GM19193 (cell line): Measurements from ENCODE around the gene POLE3.

ENCODE experiments used
- POLR2A ChIP-seq: IDR thresholded peaks from 4 replicates; pipeline ENCODE4 v1.6.1; 2011; ENCODE audit not compliant: insufficient read depth, insufficient read length; ENCODE audit errors: extremely low read depth

Gene POLE3

DNA sequence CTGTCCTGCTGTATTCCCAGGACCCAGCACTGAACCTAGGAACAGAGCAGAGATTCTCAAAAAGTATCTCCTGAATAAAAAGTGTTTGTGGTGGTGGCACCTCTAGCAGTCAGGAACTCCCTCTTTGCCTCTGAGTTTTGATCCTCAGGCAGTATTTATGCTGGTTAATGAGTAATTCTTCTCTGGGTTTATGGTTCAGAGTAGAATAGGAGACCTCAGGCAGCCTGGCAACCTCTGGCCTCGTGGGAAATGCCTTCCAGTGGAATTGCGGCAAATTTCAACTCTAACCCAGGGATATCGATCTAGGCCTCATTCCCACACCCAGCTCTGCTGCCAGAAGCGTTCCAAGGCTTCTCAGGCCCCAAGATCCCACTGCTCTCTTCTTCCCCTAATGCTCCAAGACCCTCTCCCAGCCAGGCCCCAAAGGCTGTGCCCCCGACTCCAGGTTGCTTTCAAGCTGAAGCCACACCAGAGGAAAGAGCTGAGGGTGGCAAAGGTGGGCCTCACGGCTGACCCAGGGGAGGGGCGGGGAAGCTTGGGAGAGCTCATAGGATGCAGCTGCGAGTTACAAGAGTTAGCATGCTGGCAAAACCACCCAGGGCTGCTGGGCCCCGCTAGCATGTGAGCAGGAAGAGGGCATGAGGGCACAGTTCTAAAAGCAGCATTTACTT, 22.8 kb downstream of the POLE3 start:
- no peak for TF ChIP-seq POLR2A

DNA sequence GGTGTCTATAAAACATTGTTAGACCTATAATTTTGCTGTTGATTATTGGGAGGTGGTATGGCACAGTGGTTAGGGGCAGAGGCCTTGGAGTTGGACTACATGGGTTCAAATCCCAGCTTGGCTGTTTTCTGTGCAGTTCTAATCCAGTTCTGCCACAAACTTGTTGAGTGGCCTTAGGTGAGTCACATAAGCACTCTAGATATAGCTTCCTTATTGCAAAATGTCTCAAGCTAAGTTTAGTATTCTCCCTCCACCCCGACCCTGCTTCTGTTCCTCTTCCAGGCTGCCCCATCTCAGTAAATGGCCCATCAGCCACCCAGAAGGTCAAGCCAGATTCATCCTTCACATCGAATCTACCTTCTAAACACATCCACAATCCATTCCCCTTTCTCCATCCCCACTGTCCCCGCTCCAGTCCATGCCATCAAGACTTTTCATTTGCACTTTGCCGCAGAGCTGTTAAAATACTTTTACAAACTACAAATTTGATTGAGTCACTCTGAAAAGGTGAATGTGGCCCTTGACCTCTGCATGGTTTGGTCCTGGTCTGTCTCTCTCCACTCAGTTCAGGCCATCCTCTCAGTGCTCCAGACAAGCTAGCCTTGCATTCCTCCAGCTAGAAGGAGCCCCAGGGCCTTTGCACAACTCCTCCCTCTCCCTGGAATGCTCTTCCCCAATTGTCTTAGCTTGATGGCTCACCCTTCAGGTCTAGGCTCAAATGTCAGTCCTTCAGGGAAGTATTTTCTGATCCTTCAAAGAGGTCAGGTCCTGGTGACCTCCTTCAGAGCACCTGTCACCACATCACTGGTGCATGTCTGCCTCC, 23.7 kb downstream of the POLE3 start:
- TF ChIP-seq POLR2A: no peak

DNA sequence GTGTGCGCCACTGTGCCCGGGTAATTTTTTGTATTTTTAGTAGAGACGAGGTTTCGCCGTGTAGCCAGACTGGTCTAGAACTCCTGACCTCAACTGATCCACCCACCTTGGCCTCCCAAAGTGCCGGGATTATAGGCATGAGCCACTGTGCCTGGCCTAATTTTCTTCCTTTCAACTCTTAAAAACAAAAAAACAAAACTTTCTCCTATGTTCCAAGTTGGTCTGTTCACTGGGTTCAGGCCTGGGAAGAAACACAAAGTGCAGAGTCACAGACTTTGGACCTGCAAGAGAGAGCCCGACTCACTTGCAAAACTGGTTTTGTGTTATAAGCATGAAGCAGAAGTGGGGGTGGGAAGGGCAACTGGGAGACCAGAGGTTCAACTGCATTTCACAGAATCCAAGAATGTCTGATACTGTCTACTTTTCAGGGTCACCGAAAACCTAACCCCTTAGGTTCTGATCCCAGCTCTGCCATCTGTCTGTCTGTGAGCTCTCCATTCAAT, 28.5 kb downstream of the POLE3 start:
- no peak for TF ChIP-seq POLR2A

DNA sequence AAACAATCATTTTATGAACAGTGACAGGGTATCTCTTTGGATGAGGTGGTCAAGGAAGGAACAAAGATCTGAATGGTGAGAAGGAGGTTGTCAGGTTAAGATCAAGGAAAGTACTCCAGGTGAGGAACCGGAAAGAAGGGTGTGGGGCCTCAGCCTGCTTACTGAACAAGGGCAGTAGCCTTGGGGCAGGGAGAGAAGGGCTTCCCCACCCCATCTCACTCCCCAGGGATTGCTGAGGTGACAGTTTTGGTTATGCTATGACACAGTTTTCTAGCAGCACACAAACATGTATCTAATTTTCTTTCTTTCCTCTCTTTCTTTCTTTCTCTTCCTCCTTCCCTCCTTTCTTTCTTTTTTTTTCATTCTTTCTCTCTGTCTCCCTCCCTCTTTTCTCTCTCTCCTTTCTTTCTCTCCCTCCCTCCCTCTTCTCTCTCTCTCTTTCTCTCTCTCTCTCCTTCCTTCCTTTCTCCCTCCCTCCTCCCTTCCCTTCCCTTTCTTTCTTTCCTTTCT, 29.6 kb downstream of the POLE3 start:
- TF ChIP-seq POLR2A: no peak

DNA sequence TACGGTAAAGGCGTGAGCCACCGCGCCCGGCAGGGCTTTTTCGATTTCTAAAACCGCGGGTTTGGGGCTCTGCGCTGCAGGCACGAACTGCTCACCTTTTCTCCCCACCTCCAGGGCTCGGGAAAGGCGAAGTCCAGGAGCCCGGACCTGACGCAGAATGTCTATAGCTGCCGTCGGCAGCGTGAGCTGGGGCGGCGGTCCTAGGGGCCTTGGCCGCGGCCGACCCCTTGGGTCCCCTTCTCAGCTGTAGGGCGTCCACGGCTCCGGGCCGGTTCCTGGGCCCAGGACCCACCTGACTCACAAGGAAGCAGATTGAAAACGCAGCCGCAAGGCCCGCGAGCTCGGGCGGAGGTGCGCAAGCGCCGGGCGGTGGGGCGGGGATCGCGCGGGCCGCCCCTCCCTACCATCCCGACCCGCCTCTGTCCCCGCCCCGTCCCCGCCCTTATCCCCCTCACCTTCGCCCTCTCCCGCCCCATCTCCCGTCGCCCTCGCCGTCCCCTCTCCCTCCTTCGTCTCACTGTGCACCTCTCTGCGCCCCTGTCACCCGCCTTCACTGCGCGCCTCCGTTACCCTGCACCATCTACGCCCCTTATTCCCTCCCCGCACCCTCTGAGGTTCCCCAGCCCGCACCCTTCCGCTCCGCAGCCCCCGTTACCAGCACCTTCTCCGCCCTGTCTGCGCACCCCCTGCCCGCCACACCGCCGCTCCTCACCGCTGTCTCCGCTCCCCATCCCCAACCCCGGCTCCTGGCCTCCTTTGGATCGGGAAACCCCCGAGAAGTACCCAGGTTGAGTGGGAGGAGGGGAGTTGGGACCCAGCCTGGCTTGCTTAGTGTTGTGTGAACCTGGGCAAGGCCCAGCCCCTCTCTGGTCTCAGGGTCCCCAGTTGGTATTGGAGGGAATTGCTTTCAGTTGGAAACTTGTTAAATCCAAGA, 33.6 kb downstream of the POLE3 start, which contains the start of gene HDHD3:
HDHD3 (minus strand) TSS at position 353 of the 934 bp plus-strand sequence. CDS start 2,632 bp downstream, outside the sequence.
- TF ChIP-seq POLR2A: peak; percentile 70

DNA sequence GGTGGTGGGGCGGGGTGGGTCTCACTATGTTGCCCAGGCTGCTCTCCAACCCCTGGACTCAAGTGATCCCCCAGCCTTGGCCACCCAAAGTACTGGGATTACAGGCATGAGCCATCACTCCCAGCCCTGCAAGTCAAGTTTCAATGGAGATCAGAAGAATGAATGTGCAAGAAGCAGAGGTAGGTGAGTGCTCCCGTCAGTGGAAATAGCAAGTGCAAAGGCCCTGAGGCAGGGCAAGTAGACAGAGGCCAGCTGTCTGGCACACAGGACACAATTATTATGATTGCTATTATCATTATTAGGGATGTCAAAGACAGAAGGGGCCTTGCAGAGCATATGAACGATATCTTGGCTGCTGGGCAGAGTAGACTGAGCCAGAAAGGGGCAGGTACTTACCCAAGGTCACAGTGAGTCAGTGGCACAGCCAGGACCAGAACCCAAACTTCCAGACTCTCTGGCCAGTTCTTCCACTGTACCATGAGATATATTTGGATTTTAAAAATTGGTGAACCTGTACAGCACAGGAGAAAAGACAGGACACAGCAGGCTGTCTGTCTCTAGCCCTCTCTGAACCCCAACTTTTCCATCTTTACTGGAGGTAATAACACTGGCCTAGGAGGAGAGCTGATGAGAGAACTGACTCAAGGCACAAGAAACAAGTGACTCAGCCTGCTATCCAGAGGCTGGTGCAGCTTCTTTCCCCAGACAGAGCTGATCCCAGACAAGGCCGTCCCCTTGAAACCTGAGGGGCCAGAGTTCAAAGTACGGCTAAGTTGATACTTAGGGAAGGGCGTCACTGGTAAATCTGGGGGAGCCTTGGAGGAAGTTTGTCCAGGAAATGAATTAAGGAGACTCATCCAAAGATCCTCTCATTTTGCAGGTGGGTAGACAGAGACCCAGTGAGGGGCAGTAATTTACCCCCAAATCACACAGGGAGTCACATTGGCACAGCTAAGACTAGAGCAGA, 35.1 kb downstream of the POLE3 start:
- no peak for TF ChIP-seq POLR2A

DNA sequence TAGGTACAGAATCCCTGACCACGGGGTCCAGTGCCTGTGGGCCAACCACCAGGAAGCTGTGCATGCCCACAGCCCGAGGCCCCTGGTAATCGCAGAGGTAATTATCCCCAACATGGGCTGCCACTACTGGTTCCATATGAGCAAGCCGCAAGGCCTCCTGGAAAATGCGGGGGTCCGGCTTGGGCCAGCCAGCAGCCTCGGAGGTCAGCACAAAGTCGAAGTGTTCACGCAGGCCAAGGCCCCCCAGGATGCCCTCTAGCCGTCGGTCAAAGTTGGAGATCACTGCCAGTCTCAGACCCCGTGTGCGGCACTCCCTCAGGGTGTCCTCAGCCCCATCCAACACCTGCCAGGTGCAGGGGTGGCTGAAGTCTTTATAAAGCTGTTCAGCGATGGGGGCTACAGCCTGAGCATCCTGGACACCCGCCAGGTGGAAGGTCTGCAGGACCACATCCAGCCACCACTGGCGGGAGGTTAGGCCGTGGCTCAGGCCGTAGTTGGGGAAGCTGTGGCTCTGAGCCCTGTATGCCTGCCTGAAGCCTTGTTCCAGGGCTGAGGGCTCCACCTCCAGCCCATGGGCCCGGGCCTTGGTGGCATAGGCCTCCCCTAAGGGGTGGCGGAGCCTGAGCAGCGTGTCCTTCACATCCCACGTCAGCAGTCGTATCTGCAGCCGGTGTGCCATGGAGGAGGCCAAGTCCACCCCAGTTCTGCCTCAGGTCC, 36.6 kb downstream of the POLE3 start:
- TF ChIP-seq POLR2A: no peak

GRCh38 chr9:113373256-113373655, 37.2 kb downstream of the POLE3 start:
- TF ChIP-seq POLR2A: no peak

DNA sequence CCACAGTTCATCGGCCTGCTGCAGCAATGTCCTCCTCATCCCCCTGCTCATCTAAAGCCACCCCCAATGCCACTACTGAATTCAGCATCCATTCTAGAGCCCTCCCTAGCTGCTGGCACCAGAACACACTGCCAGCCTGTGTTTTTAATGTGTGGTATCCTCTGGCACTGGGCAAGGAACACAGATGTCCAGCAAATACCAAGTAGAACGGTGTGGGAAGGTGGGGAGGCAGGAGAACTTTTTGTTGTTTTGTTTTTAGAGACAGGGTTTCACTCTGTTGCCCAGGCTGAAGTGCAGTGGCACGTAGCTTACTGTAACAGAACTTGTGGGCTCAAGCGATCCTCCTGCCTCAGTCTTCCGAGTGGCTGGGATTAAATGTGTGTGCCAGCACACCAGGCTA, 38.4 kb downstream of the POLE3 start:
- TF ChIP-seq POLR2A: no peak

- no peak for TF ChIP-seq POLR2A
Observed at GRCh38 chr9:113370806-113371325, 39.6 kb downstream of the POLE3 start.

DNA sequence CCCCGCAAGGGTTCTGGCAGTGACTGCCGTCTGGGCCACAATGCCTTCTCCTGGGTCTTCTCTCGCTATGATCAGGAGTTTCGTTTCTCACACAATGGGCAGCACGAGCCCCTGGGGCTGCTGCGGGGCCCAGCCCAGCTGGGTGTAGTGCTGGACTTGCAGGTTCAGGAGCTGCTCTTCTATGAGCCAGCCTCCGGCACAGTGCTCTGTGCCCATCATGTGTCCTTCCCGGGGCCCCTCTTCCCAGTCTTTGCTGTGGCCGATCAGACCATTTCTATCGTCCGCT, 40.7 kb downstream of the POLE3 start:
- no peak for TF ChIP-seq POLR2A

DNA sequence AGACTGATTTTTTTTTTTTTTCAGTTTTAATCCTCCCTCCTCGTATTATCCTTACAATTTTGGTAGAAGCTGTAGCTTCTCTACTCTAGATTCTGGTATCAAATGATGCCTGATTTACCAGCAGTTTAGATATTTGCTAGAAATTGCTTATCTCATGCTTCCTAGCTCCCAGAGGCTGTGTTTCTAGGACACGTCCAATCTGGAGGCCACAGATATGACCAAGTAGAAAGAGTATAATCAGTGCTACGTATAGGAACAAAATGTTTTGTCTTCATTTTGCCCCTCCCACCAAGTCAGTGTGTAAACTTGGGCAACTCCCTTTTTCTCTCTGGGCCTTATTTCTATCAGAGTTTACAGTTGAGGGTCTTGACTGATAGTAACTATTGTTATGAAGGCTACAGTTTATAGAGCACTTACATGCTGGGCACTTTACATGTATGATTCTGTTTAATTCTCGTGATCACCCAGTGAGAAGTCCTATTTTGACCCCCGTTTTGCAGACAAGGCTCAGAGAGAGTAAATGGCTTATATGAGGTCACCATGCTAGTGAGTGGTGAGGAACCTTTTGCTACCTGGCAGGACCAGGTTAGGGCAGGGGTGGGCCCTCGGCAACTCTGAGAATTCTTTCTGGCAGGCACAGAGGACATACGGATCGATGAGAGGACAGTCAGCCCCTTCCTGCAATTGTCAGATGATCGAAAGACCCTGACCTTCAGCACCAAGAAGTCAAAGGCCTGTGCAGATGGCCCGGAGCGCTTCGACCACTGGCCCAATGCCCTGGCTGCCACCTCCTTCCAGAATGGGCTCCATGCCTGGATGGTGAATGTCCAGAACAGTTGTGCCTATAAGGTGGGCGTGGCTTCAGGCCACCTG, 41.3 kb downstream of the POLE3 start:
- no peak for TF ChIP-seq POLR2A
